ENCODE data around the gene IRX4. TPM values are rescaled to one million over a fixed set of nuclear protein-coding genes. Genes with fewer than 3 reads are reported as not detected.

The IRX4 gene
- total and polyA plus RNA-seq, 12 donors, result 0.03 TPM; not detected in 11

DNA sequence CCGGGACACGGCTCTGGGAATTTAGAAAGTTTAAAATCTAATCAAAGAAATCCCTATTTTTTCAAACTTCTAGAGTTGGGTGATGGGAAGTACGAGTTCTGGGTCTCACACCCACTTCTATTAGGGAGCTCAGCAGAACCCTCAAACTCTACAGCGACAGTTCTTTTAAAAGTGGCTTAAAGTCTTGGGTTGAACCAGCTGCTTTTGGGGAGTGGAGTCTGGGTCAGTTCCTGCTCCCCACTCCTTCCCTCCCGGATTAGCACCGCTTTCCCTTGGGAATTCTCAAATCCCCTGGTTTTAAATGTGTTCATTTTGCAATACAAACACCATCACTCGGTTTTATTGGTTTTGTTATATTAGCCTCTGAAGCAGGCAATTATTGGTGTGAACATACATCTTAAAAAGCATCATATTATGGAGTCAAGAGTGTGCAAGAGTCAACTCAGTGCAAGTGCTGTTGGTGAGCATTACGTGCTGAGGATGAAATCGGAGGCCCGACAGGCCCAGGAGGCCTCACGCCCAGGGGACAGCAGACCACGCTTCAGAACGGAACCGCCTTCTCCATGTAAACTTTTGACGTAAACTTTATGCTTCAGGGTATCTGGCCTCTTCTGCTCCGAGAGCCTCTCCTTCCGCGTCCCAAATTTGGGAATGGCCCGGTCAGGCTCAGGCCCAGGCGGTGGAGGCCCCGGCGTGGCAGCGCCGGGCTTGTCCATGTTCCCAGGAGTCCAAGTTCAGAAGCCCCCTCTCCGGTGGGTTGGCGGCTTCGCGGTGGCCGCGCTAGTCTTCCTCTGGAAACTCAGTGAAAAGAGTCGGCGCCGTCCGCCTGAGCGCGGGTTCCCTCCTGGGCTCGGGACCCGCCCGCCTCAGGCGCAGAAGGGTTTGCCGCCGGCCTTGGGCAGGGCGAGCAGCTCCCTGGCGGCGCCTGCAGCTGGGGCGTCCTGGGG lies 5.3 kb downstream of the IRX4 start:
- WGBS, 4 donors, result 12 to 29% (median 17%) methylated on average over 18 to 46 of the region's 46 CpGs
- no peak for DNase-seq
- TF ChIP-seq, protein P1, sequence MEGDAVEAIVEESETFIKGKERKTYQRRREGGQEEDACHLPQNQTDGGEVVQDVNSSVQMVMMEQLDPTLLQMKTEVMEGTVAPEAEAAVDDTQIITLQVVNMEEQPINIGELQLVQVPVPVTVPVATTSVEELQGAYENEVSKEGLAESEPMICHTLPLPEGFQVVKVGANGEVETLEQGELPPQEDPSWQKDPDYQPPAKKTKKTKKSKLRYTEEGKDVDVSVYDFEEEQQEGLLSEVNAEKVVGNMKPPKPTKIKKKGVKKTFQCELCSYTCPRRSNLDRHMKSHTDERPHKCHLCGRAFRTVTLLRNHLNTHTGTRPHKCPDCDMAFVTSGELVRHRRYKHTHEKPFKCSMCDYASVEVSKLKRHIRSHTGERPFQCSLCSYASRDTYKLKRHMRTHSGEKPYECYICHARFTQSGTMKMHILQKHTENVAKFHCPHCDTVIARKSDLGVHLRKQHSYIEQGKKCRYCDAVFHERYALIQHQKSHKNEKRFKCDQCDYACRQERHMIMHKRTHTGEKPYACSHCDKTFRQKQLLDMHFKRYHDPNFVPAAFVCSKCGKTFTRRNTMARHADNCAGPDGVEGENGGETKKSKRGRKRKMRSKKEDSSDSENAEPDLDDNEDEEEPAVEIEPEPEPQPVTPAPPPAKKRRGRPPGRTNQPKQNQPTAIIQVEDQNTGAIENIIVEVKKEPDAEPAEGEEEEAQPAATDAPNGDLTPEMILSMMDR (IDR thresholded peaks at IDR 0.05), result no peak
- TF ChIP-seq POLR2A (IDR thresholded peaks at IDR 0.05), result no peak
- Histone ChIP-seq H3K27me3 (peaks cover 81% of the 10 kb centered on the region), H3K27ac (no peak overlapping the region), H3K9me3 (replicated peaks in 1 of 3) (no peaks in the 10 kb centered on the region), H3K36me3 (replicated peaks in 1 of 2) (no peaks in the 10 kb centered on the region), H3K4me1 (replicated peaks in 1 of 2) (peaks cover 0 to 11% of the 10 kb centered on the region in 2 donors), H3K4me3 (no peak overlapping the region)
- intact Hi-C loops (cut with DNase I), result no loop called here

GRCh38 chr5:1876660-1877064 lies 6.1 kb downstream of the IRX4 start:
- 4 to 12% (median 5%) methylated on average over 4 to 43 of the region's 43 CpGs for WGBS, 4 donors
- no peak for TF ChIP-seq POLR2A (IDR thresholded peaks at IDR 0.05)
- TF ChIP-seq, protein P1 (IDR thresholded peaks at IDR 0.05), result no peak
- Histone ChIP-seq H3K27ac (no peak overlapping the region), H3K27me3 (peaks cover 73% of the 10 kb centered on the region), H3K4me1 (replicated peaks in 1 of 2) (peaks cover 0 to 8% of the 10 kb centered on the region in 2 donors), H3K9me3 (replicated peaks in 1 of 3) (no peaks in the 10 kb centered on the region), H3K36me3 (replicated peaks in 1 of 2) (no peaks in the 10 kb centered on the region), H3K4me3 (no peak overlapping the region)
- intact Hi-C loops (cut with DNase I), result no loop called here
- no peak for DNase-seq

- peaks cover 69% of the 10 kb centered on the region for H3K27me3 ChIP-seq
- no peak overlapping the region for H3K27ac ChIP-seq
- H3K9me3 ChIP-seq (replicated peaks in 1 of 3), result no peaks in the 10 kb centered on the region
- no peak overlapping the region for H3K4me3 ChIP-seq
- WGBS, 4 donors, result 1 to 2% (median 1%) methylated on average over 23 to 61 of the region's 61 CpGs
- TF ChIP-seq, protein P1 (IDR thresholded peaks at IDR 0.05), result no peak
- no peak for TF ChIP-seq POLR2A (IDR thresholded peaks at IDR 0.05)
- peaks cover 0 to 8% of the 10 kb centered on the region in 2 donors for H3K4me1 ChIP-seq (replicated peaks in 1 of 2)
- intact Hi-C loops (cut with DNase I), result no loop called here
- H3K36me3 ChIP-seq (replicated peaks in 1 of 2), result no peaks in the 10 kb centered on the region
- DNase-seq, result no peak
Observed at GRCh38 chr5:1875843-1876659, 6.7 kb downstream of the IRX4 start.

DNA sequence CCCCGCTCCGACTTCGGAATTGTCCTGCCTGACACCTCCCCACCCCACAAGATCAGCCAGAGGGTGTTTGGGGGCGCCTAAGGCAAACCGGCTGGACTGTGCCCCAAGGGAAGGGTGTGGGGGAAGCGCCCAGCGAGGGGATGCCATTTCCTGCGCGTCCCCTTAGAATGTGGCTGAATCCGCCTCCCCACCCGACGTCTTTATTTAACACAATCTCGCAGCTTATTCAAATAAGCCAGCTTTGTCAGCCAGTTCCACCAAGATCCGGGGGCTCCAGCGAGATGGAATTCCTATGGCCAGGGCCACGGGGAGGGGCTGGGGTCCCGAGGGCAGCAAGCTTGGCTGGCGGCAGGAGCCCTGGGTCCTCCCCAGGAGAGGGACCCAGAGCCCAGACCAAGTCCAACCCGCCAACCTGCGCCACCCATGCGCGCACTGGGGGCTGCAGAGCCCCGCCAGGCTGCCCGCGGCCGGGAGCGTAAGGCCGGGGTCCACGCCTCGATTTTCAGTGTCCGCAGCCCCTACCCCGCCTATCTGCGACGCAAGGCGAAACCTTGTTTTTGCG lies 7.4 kb downstream of the IRX4 start:
- Histone ChIP-seq H3K27ac (no peak overlapping the region), H3K36me3 (replicated peaks in 1 of 2) (no peaks in the 10 kb centered on the region), H3K9me3 (replicated peaks in 1 of 3) (no peaks in the 10 kb centered on the region), H3K4me3 (no peak overlapping the region), H3K27me3 (peaks cover 65% of the 10 kb centered on the region), H3K4me1 (replicated peaks in 1 of 2) (peaks cover 0 to 8% of the 10 kb centered on the region in 2 donors)
- intact Hi-C loops (cut with DNase I), result no loop called here
- no peak for DNase-seq
- TF ChIP-seq POLR2A (IDR thresholded peaks at IDR 0.05), result no peak
- TF ChIP-seq, protein P1 (IDR thresholded peaks at IDR 0.05), result no peak
- 2 to 4% (median 3%) methylated on average over 20 to 36 of the region's 36 CpGs for WGBS, 4 donors

Data from adrenal gland (tissue), 12 donors.